Stomach smooth muscle (tissue), 2 donors: ENCODE results near the gene RIC3.

Experiments used
- H3K27ac ChIP-seq: one replicate; pipeline ENCODE4 v1.7.0; 2013; ENCODE audit warnings: mild to moderate bottlenecking, low read length, inconsistent platforms
- H3K27me3 ChIP-seq, 2 donors: one replicate each; pipeline ENCODE4 v1.7.0; 2013; ENCODE audit warnings: low read length in 2 of 2; ENCODE audit not compliant: insufficient read depth in 2 of 2, control insufficient read depth in 1 of 2
- H3K36me3 ChIP-seq, 2 donors: one replicate each; pipeline ENCODE4 v1.7.0; 2013; ENCODE audit warnings: low read length in 2 of 2; ENCODE audit not compliant: control insufficient read depth in 2 of 2, insufficient read depth in 2 of 2
- H3K4me1 ChIP-seq: one replicate; pipeline ENCODE4 v1.7.0; 2013; ENCODE audit warnings: low read length; ENCODE audit not compliant: control insufficient read depth, insufficient read depth
- H3K4me3 ChIP-seq, 2 donors: one replicate each; pipeline ENCODE4 v1.7.0; 2013; ENCODE audit warnings: low read length in 2 of 2
- H3K9ac ChIP-seq, 2 donors: one replicate each; pipeline ENCODE4 v1.7.0; 2013; ENCODE audit warnings: low read length in 2 of 2, mild to moderate bottlenecking in 1 of 2
- H3K9me3 ChIP-seq, 2 donors: one replicate each; pipeline ENCODE4 v1.7.0; 2013; ENCODE audit warnings: low read length in 2 of 2; ENCODE audit not compliant: control insufficient read depth in 2 of 2
- donor health status: healthy.
- donor health status: Pancreatic carcinoma.

Gene RIC3

DNA sequence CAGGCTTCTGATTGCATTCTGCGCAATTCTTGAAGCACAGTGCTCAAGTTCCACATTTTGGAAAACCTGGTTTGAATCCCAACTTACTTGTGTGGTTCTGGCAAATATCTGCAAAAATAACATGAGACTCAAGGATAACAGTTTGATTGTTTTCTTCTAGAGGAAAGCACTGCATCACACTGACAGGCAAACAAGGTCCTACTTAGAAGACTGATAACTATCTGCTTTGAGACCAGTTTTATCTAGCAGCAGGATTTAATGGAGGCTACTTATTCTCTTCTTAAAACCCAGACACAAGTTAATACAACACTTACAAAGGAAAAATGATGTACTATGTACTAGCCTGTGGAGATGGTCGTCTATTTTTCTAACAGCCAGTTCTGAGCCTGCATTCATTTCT, 41.4 kb downstream of the RIC3 start:
- H3K4me3 ChIP-seq = no peak overlapping the region
- no peaks in the 10 kb centered on the region for H3K9me3 ChIP-seq
- no peaks in the 10 kb centered on the region for H3K27me3 ChIP-seq
- no peaks in the 10 kb centered on the region for H3K36me3 ChIP-seq
- no peaks in the 10 kb centered on the region for H3K4me1 ChIP-seq
- no peak overlapping the region for H3K27ac ChIP-seq
- no peak overlapping the region for H3K9ac ChIP-seq

DNA sequence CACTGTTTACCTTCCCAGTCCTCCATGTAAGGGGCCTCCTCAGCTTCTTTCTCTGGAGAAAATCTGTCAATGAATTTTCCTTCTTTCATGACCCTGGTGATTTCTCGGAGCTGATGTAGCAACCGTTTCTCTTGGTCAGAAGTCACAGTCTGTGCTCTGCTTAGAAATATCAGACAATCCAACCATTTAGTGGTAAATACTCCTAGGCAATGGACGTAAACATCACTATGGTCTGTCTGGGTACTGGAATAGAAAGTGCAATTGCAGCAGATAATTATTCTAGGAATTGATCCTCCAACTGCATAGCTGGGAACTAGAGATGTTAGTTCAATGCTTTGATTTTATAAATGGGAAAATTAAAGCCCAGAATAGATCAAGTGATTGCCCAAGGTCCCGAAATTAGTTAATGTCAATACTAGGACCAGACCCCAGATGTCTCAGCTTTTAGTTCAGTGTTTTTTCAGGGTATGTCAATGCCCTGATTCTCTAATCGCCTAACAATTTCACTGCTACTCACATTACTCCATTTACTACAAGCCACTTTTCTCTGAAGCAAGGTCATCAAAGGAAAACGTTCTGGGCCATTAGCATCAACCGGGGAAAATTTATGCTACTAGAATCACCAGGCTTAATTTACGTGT, 42.1 kb downstream of the RIC3 start:
- no peak overlapping the region for H3K4me3 ChIP-seq
- H3K36me3 ChIP-seq = no peaks in the 10 kb centered on the region
- H3K27me3 ChIP-seq = no peaks in the 10 kb centered on the region
- no peaks in the 10 kb centered on the region for H3K4me1 ChIP-seq
- no peak overlapping the region for H3K9ac ChIP-seq
- H3K9me3 ChIP-seq = no peaks in the 10 kb centered on the region
- H3K27ac ChIP-seq = no peak overlapping the region

DNA sequence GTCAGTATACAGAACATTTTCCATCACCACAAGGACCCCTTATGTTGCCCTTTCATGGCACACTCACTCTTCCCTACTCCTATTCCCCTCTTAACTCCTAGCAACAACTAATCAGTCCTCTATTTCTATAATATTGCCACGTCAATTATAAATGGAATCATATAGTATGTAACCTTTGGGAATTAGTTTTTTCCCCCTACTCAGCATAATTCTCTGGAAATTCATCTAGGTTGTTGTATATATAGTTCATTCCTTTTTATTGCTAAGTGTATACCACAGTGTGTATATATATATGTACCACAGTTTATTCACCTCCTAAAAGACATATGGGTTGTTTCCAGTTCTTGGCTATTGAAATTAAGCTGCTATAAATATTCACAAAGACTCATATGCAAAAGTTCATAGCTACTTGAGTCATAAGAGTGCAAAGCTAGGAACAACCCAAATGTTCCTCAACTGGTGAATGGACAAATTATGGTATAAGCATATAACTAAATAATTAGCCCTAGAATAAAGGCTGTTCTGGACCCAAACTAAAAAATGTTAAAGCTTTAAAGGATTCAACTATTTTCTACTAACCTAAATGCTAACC, 46.6 kb downstream of the RIC3 start:
- Histone ChIP-seq H3K36me3 (no peaks in the 10 kb centered on the region), H3K4me1 (no peaks in the 10 kb centered on the region), H3K27ac (no peak overlapping the region), H3K9me3 (no peaks in the 10 kb centered on the region), H3K27me3 (no peaks in the 10 kb centered on the region), H3K9ac (no peak overlapping the region), H3K4me3 (no peak overlapping the region)

DNA sequence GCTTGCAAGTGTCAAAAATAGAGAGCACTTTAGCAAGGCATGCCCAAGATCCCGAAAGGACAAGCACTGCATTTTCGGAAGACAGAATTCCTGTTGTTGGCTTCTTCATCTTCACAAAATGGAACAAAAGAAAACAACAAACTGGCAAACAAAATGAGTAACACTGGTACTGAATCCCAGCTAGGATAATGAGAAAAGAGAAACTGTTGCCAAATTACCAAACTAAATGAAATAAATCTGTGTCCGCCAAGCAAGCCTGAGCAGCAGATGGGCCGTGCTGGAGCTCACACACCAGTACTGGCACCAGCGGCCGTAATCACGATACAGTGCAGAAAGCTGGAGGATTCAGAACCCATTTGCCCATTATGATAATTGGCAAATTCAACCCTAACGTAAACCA, 57.2 kb downstream of the RIC3 start:
- Histone ChIP-seq H3K4me3 (peak overlapping the region; percentile 44 to 54), H3K36me3 (peaks cover 5 to 16% of the 10 kb centered on the region in 2 donors), H3K27ac (no peak overlapping the region), H3K27me3 (no peaks in the 10 kb centered on the region), H3K9me3 (no peaks in the 10 kb centered on the region), H3K9ac (no peak overlapping the region), H3K4me1 (peaks cover 8% of the 10 kb centered on the region)

DNA sequence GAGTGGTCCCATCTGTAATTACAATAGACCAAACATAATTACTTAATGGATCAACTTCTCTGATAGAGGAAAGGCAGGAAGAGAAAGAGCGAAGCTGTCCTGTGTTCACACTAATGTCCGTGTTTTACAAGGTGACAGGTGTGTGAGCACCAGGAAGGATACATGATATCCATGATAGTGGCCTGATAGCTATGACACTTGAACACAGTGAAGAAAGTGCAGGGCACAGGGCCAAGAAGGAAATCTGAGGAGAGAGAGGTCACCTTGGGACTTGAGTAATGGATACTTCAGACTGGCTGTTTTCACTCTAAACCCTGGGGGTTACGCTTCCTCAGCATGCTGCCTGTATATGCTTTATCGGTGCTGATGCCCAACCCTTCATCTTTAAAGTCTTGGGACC, 58.4 kb downstream of the RIC3 start:
- H3K27me3 ChIP-seq = no peaks in the 10 kb centered on the region
- H3K9ac ChIP-seq = no peak overlapping the region
- no peak overlapping the region for H3K4me3 ChIP-seq
- H3K27ac ChIP-seq = no peak overlapping the region
- H3K4me1 ChIP-seq = peaks cover 8% of the 10 kb centered on the region
- no peaks in the 10 kb centered on the region for H3K9me3 ChIP-seq
- H3K36me3 ChIP-seq = peaks cover 9 to 19% of the 10 kb centered on the region in 2 donors

DNA sequence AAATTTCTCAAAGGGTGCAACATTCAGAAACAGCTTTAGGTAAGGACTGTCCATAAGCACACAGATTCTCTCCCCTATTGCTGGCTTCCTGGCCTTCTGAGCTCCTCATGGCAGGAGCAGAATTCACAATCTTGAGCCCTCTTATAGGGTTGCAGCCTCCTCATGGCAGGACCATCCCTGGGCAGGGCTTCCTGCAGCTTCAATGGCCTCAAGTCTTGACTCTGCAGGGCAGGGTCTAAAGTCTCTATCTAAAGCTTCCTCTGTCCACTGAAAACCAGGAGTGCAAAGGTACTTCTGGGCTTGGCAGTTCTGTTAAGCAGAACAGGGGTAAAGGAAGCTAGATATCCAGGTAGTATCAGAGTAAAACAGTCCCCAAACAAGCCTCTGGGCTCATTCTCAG, 59.1 kb downstream of the RIC3 start:
- Histone ChIP-seq H3K36me3 (peaks cover 10 to 21% of the 10 kb centered on the region in 2 donors), H3K4me3 (no peak overlapping the region), H3K27ac (no peak overlapping the region), H3K9me3 (no peaks in the 10 kb centered on the region), H3K9ac (no peak overlapping the region), H3K27me3 (no peaks in the 10 kb centered on the region), H3K4me1 (peaks cover 8% of the 10 kb centered on the region)

DNA sequence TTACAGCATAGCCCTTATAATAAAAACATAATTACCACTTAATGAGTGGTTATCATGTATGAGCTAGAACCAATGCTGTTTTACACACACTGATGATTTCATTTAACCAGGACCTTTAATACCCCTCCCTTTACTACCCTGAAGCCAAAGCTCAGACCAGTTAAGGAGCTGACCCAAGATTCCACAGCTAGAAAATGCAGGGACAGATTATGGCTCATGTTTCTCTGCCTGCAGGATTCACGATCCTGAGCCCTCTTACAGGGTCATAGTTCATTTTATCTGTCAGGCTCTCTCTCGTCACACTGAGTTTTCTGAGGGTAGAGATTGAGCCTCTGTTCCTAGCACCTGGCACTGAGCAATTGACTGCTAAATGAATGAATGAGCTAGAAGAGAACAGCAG, 60.4 kb downstream of the RIC3 start:
- no peaks in the 10 kb centered on the region for H3K9me3 ChIP-seq
- H3K27me3 ChIP-seq = no peaks in the 10 kb centered on the region
- no peak overlapping the region for H3K9ac ChIP-seq
- H3K36me3 ChIP-seq = peaks cover 10 to 30% of the 10 kb centered on the region in 2 donors
- peaks cover 8% of the 10 kb centered on the region for H3K4me1 ChIP-seq
- H3K27ac ChIP-seq = no peak overlapping the region
- no peak overlapping the region for H3K4me3 ChIP-seq

DNA sequence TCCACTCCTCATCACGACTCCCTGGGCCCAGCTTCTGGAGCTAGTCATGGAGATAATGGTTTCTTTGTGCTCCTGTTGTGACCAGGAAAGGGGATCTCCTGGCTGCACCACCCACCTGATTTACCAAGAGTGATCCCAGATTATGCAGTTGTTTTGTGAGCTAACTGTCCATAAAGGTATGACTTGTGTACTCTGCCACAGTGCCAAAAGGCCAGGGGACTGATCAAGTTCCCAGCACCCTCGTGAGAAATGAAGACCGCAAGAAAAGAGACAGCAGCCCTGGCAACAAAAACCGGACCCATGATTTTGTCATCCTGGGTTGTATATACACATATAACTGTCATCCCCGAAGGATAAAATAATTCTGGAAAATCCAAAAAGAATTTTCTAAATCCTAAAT, 61.2 kb downstream of the RIC3 start:
- Histone ChIP-seq H3K9ac (no peak overlapping the region), H3K27me3 (no peaks in the 10 kb centered on the region), H3K36me3 (peaks cover 10 to 34% of the 10 kb centered on the region in 2 donors), H3K4me1 (peaks cover 8% of the 10 kb centered on the region), H3K4me3 (no peak overlapping the region), H3K27ac (no peak overlapping the region), H3K9me3 (no peaks in the 10 kb centered on the region)

DNA sequence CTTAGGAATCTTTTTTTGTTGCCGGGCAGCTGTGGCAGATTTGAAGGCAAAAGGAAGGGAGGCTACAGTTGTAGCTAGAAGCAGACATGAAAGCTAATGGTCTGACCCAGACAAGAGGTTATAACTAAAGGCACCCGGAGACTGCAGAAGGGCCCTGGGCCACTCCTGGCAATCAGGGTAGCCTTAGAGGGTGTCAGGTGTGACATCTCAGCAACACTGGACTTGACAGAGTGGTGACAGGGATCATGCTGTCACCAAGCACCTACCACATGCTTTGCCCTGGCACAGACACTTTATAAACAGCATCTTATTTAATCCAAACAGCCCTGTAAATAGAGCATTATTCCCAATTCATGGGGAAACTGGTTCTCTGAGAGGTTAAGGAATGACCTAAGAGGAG, 62.1 kb downstream of the RIC3 start:
- H3K36me3 ChIP-seq = peaks cover 15 to 39% of the 10 kb centered on the region in 2 donors
- H3K27ac ChIP-seq = no peak overlapping the region
- H3K4me3 ChIP-seq = no peak overlapping the region
- H3K4me1 ChIP-seq = peaks cover 8% of the 10 kb centered on the region
- H3K9ac ChIP-seq = no peak overlapping the region
- no peaks in the 10 kb centered on the region for H3K27me3 ChIP-seq
- no peaks in the 10 kb centered on the region for H3K9me3 ChIP-seq

DNA sequence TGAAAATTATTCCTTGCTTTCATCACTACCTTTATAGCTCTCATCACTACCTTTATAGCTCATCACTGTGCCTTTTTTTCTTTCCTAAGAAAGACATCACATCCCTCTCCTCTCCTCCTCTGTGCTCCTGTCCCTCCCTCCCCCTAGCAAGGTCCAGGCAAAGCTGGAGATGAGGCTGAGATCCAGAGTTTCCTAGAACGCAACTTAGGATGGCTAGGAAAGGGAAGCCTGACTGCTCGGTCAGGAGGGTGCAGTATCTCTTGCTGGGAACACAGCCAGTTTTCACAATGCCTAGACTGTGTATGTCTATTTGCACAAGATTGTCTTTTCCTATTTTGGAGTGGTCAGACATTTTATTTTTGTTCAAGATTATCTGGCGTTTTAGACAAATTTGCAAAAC, 63.2 kb downstream of the RIC3 start:
- H3K27ac ChIP-seq = no peak overlapping the region
- peaks cover 1% of the 10 kb centered on the region for H3K4me1 ChIP-seq
- no peak overlapping the region for H3K4me3 ChIP-seq
- no peaks in the 10 kb centered on the region for H3K9me3 ChIP-seq
- peaks cover 17 to 48% of the 10 kb centered on the region in 2 donors for H3K36me3 ChIP-seq
- no peak overlapping the region for H3K9ac ChIP-seq
- H3K27me3 ChIP-seq = no peaks in the 10 kb centered on the region

DNA sequence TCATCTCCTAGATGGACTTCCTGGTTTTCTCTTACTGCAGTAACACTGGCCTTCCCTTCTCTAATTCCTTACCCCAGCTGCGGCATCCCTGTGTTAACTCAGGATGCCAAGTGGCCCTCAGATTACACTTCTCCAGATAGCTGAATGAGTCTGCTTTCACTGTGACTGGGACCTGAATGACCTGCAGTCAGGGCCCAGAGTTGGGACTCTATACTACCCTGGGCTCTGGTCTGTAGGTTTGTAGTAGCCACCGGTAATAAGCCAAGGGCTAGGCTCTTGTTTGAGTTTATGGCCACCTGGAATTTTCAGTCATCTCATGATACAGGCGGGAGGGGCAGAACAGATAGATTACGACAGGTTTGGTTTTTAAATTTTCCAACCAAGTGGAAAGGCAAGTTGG, 63.7 kb downstream of the RIC3 start:
- peaks cover 22 to 46% of the 10 kb centered on the region in 2 donors for H3K36me3 ChIP-seq
- H3K4me3 ChIP-seq = no peak overlapping the region
- no peak overlapping the region for H3K9ac ChIP-seq
- no peak overlapping the region for H3K27ac ChIP-seq
- H3K27me3 ChIP-seq = no peaks in the 10 kb centered on the region
- no peaks in the 10 kb centered on the region for H3K9me3 ChIP-seq
- H3K4me1 ChIP-seq = no peaks in the 10 kb centered on the region
